Upper lobe of left lung (tissue), 6 donors: ENCODE results near the gene ATP9A. TPM values are rescaled to one million over a fixed set of nuclear protein-coding genes. Genes with fewer than 3 reads are reported as not detected.

ENCODE experiments used
- ATAC-seq, 2 donors: fragments of 200-7000 bp; cut with Tn5 transposase; one replicate each; pipeline ENCODE4 v1.9.1; 2022; ENCODE audit warnings: mild to moderate bottlenecking in 2 of 2, moderate library complexity in 2 of 2; ENCODE audit not compliant: low FRiP score in 2 of 2
- DNase-seq, 2 donors: peaks; one replicate each; pipeline ENCODE4 v3.0.0-alpha.2; 2019 to 2020
- H3K27ac ChIP-seq, 4 donors: fragments of 200-600 bp; sonication (generic); one replicate each; pipeline ENCODE4 v1.5.1; 2016 to 2019
- H3K27me3 ChIP-seq, 4 donors: fragments of 200-600 bp; sonication (generic); one replicate each; pipeline ENCODE4 v1.5.1; 2017 to 2019
- H3K36me3 ChIP-seq, 4 donors: fragments of 200-600 bp; sonication (generic); one replicate each; pipeline ENCODE4 v1.5.1; 2016 to 2019
- H3K4me1 ChIP-seq, 4 donors: fragments of 200-600 bp; sonication (generic); one replicate each; pipeline ENCODE4 v1.5.1; 2018 to 2019
- H3K4me3 ChIP-seq, 4 donors: fragments of 200-600 bp; sonication (generic); one replicate each; pipeline ENCODE4 v1.5.1; 2017 to 2019; ENCODE audit warnings: mild to moderate bottlenecking in 2 of 4, moderate library complexity in 1 of 4
- H3K9me3 ChIP-seq, 4 donors: fragments of 200-600 bp; sonication (generic); one replicate each; pipeline ENCODE4 v1.5.1; 2018 to 2019
- EP300 ChIP-seq, 4 donors: sonication (generic); formaldehyde crosslinking; IDR thresholded peaks; one replicate each; pipeline ENCODE4 v1.5.1; 2017; ENCODE audit warnings: antibody characterized with exemption in 4 of 4, control low read depth in 2 of 4
- POLR2A ChIP-seq, 4 donors: fragments of 450-650 bp; IDR thresholded peaks; one replicate each; pipeline ENCODE4 v1.5.1; 2016 to 2017; ENCODE audit warnings: antibody characterized with exemption in 4 of 4, mild to moderate bottlenecking in 2 of 4
- POLR2AphosphoS5 ChIP-seq, 2 donors: sonication (generic); formaldehyde crosslinking; IDR thresholded peaks; one replicate each; pipeline ENCODE4 v1.5.1; 2017; ENCODE audit warnings: antibody characterized with exemption in 2 of 2
- WGBS, 2 donors: methylation state at CpG; one replicate each; pipeline ENCODE4 v1.1.5; 2017 to 2018; 5-methylcytosine and 5-hydroxymethylcytosine counted together
- total RNA-seq, 6 donors: library from RNA; depleted of rRNA in 4 of 6; stranded (reverse); fragments of >200 nt in 4 of 6; gene quantifications; one replicate each; pipeline versions ENCODE4 v1.1.0 to v1.2.1, GENCODE V29; 2016 to 2021
- TF ChIP-seq, protein P1 (sequence below), 6 experiments: fragments of 450-650 bp in 4 of 6; fragments of 200-600 bp in 2 of 6; sonication (generic) in 2 of 6; IDR thresholded peaks; one replicate each; pipeline ENCODE4 v1.5.1; 2016 to 2019; ENCODE audit warnings: antibody characterized with exemption in 6 of 6
- donor health status: DM: no; HTN: no; CAD: no; lungs with moderate emphysema.
- donor health status: DM: no; HTN: yes; CAD: no; lungs with severe emphysema.

ATP9A gene
- total RNA-seq, 6 donors from 2014 or later = 15.7 to 31.3 (median 22.8) TPM

DNA sequence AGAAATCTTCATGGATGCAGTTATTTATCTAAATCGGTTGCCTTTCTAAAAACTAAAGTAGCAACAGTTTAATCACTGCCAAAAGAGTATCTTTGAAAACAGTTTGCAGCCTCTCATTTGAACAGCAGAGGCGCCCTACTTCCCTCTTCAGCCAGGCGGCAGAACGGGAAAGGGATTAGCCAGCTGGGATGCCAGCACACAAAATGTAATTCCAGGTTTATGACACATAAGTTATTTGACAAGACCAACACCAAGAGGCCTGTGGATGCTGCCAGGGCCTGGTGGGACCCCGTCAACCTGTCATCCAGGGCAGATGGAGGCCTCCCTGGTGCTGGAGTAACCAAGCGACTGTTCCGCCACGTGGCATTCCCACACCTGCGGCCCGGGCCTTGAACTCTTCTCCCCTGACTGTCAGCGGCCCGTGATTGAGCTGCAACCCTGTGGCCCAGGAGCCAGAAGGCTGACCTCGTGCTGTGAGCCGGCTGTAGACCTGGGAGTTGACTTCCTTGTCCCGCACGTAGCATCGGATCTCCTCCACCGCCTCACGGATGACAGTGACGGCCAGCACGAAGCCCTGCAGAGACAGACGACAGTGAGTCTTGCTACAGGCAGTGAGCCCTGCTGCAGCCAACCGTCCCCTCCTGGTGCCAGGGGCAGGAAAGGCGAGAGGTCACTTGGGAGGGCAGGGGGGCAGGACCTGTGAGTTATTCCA lies 55.5 kb downstream of the ATP9A start:
- no peak overlapping the region for H3K27ac ChIP-seq
- H3K27me3 ChIP-seq = no peaks in the 10 kb centered on the region
- no peaks in the 10 kb centered on the region for H3K4me1 ChIP-seq
- WGBS, 2 donors = 83 to 85% methylated on average over 24 of the region's 24 CpGs
- H3K9me3 ChIP-seq = no peaks in the 10 kb centered on the region
- H3K36me3 ChIP-seq = peaks cover 0 to 5% (median 0%) of the 10 kb centered on the region in 4 donors
- DNase-seq (peak in 1 of 2 donors; percentile 58), ATAC-seq (no peak)
- TF ChIP-seq POLR2AphosphoS5 (IDR thresholded peaks at IDR 0.05) (no peak), POLR2A (IDR thresholded peaks at IDR 0.05) (no peak), EP300 (IDR thresholded peaks at IDR 0.05) (no peak)
- TF ChIP-seq, protein P1, sequence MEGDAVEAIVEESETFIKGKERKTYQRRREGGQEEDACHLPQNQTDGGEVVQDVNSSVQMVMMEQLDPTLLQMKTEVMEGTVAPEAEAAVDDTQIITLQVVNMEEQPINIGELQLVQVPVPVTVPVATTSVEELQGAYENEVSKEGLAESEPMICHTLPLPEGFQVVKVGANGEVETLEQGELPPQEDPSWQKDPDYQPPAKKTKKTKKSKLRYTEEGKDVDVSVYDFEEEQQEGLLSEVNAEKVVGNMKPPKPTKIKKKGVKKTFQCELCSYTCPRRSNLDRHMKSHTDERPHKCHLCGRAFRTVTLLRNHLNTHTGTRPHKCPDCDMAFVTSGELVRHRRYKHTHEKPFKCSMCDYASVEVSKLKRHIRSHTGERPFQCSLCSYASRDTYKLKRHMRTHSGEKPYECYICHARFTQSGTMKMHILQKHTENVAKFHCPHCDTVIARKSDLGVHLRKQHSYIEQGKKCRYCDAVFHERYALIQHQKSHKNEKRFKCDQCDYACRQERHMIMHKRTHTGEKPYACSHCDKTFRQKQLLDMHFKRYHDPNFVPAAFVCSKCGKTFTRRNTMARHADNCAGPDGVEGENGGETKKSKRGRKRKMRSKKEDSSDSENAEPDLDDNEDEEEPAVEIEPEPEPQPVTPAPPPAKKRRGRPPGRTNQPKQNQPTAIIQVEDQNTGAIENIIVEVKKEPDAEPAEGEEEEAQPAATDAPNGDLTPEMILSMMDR (IDR thresholded peaks at IDR 0.05) = no peak
- H3K4me3 ChIP-seq = no peak overlapping the region

DNA sequence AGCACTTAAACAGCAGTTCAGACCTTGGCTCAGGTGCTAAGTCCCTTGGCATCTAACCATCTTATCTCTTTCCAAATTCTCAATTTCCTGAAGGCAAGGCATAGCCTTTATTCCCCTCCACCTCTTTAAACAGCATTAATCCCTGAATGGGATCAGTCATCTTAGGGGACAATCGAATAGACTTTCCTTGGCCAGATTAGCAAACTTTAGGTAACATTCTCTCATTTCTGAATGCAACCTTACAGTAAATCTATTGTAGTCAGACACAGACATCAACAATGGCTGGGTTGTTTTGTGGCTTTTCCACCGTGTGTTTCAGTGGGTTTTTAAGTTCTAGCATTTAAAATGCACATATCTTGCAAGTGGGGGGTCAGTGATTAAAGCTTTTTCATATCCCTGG lies 56.8 kb downstream of the ATP9A start:
- TF ChIP-seq POLR2A (IDR thresholded peaks at IDR 0.05) = no peak
- TF ChIP-seq, protein P1 (IDR thresholded peaks at IDR 0.05) = no peak
- no peak for TF ChIP-seq EP300 (IDR thresholded peaks at IDR 0.05)
- no peak for TF ChIP-seq POLR2AphosphoS5 (IDR thresholded peaks at IDR 0.05)
- Histone ChIP-seq H3K27ac (no peak overlapping the region), H3K36me3 (peaks cover 0 to 5% (median 0%) of the 10 kb centered on the region in 4 donors), H3K4me3 (no peak overlapping the region), H3K4me1 (no peaks in the 10 kb centered on the region), H3K27me3 (no peaks in the 10 kb centered on the region), H3K9me3 (no peaks in the 10 kb centered on the region)
- ATAC-seq (no peak), DNase-seq (no peak)
- 87 to 89% methylated on average over 2 of the region's 2 CpGs for WGBS, 2 donors

DNA sequence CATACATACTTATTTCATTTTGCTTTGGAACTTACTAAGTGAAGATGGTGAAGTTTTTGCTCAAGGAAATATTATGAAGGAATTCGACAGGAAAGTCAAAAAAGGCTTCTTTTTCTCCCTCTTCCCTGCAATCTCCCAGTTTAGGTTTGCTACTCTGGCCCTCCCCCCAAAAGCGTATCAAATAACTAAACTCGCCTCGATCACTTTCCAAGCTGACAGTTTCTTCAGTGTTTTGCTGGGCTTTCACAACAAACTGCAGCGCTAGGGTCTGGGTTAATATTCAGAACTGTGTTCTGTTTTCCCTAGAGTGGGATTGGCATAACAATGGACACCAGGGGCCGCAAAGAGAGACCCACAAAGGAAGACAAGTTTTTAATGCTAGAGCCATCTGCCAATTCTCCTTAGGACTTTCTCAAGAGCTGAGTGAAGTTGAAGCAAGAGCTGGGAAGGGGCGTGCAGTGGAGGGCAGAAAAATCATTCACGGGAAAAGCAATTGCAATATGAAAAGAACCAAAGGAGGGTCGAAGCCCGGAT lies 57.8 kb downstream of the ATP9A start:
- H3K9me3 ChIP-seq = no peaks in the 10 kb centered on the region
- no peaks in the 10 kb centered on the region for H3K27me3 ChIP-seq
- DNase-seq = no peak
- peaks cover 0 to 5% (median 0%) of the 10 kb centered on the region in 4 donors for H3K36me3 ChIP-seq
- no peak overlapping the region for H3K4me3 ChIP-seq
- TF ChIP-seq EP300 (IDR thresholded peaks at IDR 0.05) (no peak), POLR2A (IDR thresholded peaks at IDR 0.05) (no peak), POLR2AphosphoS5 (IDR thresholded peaks at IDR 0.05) (no peak)
- TF ChIP-seq, protein P1 (IDR thresholded peaks at IDR 0.05) = no peak
- H3K4me1 ChIP-seq = no peaks in the 10 kb centered on the region
- H3K27ac ChIP-seq = no peak overlapping the region
- no peak for ATAC-seq
- WGBS, 2 donors = 73 to 75% methylated on average over 10 of the region's 10 CpGs

DNA sequence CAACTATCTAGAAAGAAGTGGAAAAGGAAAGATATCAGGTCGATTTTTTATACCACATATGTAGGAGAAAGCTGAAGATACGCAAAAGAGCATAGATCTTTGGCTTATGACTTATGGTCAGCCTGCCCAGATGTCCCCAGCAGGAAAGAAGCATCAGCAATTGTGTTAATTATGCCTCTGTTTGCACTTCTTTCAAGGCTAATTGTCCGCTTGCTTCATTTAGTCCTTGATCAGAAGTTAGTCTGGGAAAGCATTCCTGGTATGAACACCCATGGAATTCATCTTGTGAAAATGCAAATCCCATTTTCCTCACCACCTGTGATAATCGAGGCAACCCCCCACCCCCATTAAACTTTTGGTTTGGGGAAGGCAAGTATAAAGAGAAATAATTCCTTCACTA lies 62.8 kb downstream of the ATP9A start:
- Histone ChIP-seq H3K27ac (no peak overlapping the region), H3K9me3 (no peaks in the 10 kb centered on the region), H3K36me3 (no peaks in the 10 kb centered on the region), H3K4me3 (no peak overlapping the region), H3K27me3 (no peaks in the 10 kb centered on the region), H3K4me1 (no peaks in the 10 kb centered on the region)
- 71 to 75% methylated on average over 4 of the region's 4 CpGs for WGBS, 2 donors
- no peak for ATAC-seq
- no peak for TF ChIP-seq POLR2AphosphoS5 (IDR thresholded peaks at IDR 0.05)
- TF ChIP-seq, protein P1 (IDR thresholded peaks at IDR 0.05) = no peak
- no peak for TF ChIP-seq EP300 (IDR thresholded peaks at IDR 0.05)
- no peak for TF ChIP-seq POLR2A (IDR thresholded peaks at IDR 0.05)
- DNase-seq = no peak
